ENCODE data around the gene LRRC32.
"Not testable (repeated sequence)": the region's sequence is repeated elsewhere in the genome, so short reads cannot be mapped to it uniquely, and the experiment has no call there.

Gene LRRC32

DNA sequence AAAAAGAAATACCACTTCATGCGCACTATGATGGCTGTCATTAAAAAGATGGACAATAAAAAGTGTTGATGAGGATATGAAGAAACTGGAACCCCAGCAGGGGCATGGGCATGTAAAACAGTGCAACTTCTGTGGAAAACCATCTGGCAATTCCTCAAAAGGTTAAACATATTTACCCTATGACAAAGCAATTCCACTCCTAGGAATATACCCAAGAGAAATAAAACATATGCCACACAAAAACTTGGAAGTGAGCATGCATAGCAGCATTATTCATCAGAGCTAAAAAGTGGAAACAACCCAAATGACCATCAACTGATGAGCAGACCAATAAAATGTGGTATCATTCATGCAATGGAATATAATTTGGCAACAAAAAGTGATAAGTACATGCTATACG lies 50.1 kb downstream of the LRRC32 start:
- H3K9me3 ChIP-seq (ENCODE audit: severe bottlenecking), result peaks cover 2% of the 10 kb centered on the region
- no peak for DNase-seq
- no peak overlapping the region for H3K4me3 ChIP-seq (ENCODE audit: low read depth, low read length)
- TF ChIP-seq, protein P1, sequence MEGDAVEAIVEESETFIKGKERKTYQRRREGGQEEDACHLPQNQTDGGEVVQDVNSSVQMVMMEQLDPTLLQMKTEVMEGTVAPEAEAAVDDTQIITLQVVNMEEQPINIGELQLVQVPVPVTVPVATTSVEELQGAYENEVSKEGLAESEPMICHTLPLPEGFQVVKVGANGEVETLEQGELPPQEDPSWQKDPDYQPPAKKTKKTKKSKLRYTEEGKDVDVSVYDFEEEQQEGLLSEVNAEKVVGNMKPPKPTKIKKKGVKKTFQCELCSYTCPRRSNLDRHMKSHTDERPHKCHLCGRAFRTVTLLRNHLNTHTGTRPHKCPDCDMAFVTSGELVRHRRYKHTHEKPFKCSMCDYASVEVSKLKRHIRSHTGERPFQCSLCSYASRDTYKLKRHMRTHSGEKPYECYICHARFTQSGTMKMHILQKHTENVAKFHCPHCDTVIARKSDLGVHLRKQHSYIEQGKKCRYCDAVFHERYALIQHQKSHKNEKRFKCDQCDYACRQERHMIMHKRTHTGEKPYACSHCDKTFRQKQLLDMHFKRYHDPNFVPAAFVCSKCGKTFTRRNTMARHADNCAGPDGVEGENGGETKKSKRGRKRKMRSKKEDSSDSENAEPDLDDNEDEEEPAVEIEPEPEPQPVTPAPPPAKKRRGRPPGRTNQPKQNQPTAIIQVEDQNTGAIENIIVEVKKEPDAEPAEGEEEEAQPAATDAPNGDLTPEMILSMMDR (IDR thresholded peaks at IDR 0.05; ENCODE audit: low read depth, low read length), result no peak
- no peaks in the 10 kb centered on the region for H3K27me3 ChIP-seq (ENCODE audit: insufficient read depth, low read depth, severe bottlenecking)
- H3K36me3 ChIP-seq, result no peaks in the 10 kb centered on the region
- H3K27ac ChIP-seq, result no peak overlapping the region

GRCh38 chr11:76619801-76620200 lies 50.7 kb downstream of the LRRC32 start:
- H3K27me3 ChIP-seq (ENCODE audit: insufficient read depth, low read depth, severe bottlenecking); H3K9me3 ChIP-seq (ENCODE audit: severe bottlenecking); DNase-seq; H3K4me3 ChIP-seq (ENCODE audit: low read depth, low read length); H3K36me3 ChIP-seq; H3K27ac ChIP-seq: not testable (repeated sequence)

DNA sequence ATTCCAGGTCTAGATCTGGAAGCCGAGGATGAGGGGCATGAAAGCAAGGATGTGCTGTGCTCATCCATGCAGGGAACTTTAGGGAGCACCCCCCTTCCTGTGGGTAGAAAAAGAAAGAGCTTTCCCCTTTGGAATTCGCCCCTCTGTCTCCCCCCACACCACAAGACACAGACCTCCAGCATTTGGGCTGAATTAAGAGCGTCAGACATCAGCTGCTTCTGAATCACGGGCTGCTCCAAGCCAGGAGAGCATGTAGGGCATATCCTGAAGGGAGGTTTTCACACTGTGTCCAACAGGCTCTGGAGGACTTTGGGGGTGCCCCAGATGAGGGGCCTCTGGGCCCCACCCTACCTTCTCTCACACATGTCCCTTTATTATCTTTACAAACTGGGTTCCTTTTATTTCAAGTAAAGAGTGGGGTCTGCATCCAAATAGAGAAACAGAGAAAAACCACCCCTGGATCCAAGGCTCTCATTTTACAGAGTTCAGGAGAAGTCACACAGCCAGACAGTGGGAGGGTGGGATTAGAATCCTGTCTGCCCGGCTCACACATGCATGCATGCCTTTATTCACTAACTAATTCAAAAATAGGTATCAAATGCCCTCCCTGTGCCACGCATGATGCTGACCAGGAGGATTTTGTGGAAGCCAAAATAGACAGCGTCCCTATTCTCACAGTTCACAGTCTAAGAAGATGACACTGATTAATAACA lies 52.8 kb downstream of the LRRC32 start:
- H3K36me3 ChIP-seq, result no peaks in the 10 kb centered on the region
- TF ChIP-seq, protein P1 (IDR thresholded peaks at IDR 0.05; ENCODE audit: low read depth, low read length), result no peak
- DNase-seq, result no peak
- peaks cover 2% of the 10 kb centered on the region for H3K9me3 ChIP-seq (ENCODE audit: severe bottlenecking)
- no peak overlapping the region for H3K27ac ChIP-seq
- no peaks in the 10 kb centered on the region for H3K27me3 ChIP-seq (ENCODE audit: insufficient read depth, low read depth, severe bottlenecking)
- no peak overlapping the region for H3K4me3 ChIP-seq (ENCODE audit: low read depth, low read length)

DNA sequence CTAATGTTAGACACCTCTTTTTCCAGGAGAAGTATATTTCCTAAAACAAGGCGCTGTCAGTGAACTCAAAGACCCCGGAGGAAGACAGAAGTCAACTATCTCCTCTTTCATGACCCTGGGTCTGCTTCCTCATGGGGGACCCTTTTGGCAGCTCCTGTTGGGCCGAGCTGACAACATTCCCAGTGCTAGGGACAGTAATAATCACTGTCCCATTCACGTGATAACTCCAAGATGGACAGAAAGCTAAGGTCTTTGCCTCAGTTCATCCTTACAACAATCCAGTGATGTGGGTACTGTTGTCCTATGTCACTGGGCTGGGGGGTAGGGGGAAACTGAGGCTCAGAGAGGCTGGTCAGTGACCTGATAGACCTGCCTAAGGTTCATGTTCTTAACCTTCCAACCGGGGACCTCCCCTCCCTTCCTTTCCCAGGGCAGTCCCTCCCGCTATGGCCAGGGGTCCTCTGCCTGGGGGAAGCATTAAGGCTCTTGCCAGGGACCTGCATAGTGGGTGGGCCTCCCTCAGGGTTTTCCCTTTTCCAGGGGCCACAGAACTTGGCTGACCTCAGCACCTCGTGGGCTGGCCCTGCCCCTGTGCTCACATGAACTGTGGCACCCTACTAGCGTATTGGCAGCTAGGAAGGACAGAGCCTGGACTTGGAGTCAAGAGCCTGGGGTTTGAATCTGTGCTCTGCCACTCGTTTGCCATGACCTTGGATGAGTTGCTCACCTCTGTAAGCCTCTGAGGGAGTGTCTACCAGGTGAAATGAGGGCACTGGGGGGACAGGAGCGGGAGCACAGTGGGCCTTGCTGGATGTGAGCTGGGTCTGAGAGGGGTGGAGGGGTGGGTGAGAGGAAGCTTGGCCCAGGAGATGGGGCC lies 53.6 kb downstream of the LRRC32 start:
- H3K36me3 ChIP-seq, result no peaks in the 10 kb centered on the region
- TF ChIP-seq, protein P1 (IDR thresholded peaks at IDR 0.05; ENCODE audit: low read depth, low read length), result no peak
- no peak overlapping the region for H3K27ac ChIP-seq

DNA sequence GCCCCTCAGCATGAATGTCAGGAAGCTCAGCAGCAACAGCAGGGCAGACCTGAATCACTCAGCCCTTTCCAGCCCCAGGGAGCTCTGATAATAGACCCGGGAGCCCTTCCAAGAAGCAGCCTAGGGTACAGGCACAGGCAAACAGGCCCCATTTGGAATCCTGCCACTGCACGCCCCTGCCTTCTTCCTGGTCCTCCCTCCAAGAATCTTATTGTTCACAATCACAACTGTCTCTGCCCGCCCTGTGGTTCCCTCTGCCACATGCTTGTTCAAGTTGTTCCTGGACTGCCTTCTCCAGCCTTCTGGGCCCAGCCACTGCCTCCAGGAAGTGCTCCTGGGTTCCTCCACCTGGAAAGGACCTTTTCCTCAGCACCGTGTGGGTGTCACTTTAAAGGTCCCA lies 54.6 kb downstream of the LRRC32 start:
- Histone ChIP-seq H3K36me3 (no peaks in the 10 kb centered on the region), H3K9me3 (ENCODE audit: severe bottlenecking) (peaks cover 2% of the 10 kb centered on the region), H3K27me3 (ENCODE audit: insufficient read depth, low read depth, severe bottlenecking) (no peaks in the 10 kb centered on the region), H3K27ac (no peak overlapping the region), H3K4me3 (ENCODE audit: low read depth, low read length) (no peak overlapping the region)
- TF ChIP-seq, protein P1 (IDR thresholded peaks at IDR 0.05; ENCODE audit: low read depth, low read length), result no peak
- no peak for DNase-seq

More for the DNA sequence above, 53.6 kb downstream of the LRRC32 start:
- Histone ChIP-seq H3K4me3 (ENCODE audit: low read depth, low read length) (no peak overlapping the region), H3K27me3 (ENCODE audit: insufficient read depth, low read depth, severe bottlenecking) (no peaks in the 10 kb centered on the region), H3K9me3 (ENCODE audit: severe bottlenecking) (peaks cover 2% of the 10 kb centered on the region)
- no peak for DNase-seq

GRCh38 chr11:76614471-76615179 lies 55.9 kb downstream of the LRRC32 start:
- TF ChIP-seq, protein P1 (IDR thresholded peaks at IDR 0.05; ENCODE audit: low read depth, low read length), result no peak
- Histone ChIP-seq H3K27me3 (ENCODE audit: insufficient read depth, low read depth, severe bottlenecking) (no peaks in the 10 kb centered on the region), H3K36me3 (no peaks in the 10 kb centered on the region), H3K27ac (no peak overlapping the region), H3K9me3 (ENCODE audit: severe bottlenecking) (peaks cover 2% of the 10 kb centered on the region), H3K4me3 (ENCODE audit: low read depth, low read length) (no peak overlapping the region)
- no peak for DNase-seq
